ENCODE measurements around the gene SOD2. TPM values are rescaled to one million over a fixed set of nuclear protein-coding genes. Genes with fewer than 3 reads are reported as not detected.

SOD2 gene
- total and polyA plus RNA-seq, 9 of the 15 experiments (the other 6 are each of a cell fraction or from before 2014, with no cell fraction given) = 39.8 to 140 (median 95.8) TPM

DNA sequence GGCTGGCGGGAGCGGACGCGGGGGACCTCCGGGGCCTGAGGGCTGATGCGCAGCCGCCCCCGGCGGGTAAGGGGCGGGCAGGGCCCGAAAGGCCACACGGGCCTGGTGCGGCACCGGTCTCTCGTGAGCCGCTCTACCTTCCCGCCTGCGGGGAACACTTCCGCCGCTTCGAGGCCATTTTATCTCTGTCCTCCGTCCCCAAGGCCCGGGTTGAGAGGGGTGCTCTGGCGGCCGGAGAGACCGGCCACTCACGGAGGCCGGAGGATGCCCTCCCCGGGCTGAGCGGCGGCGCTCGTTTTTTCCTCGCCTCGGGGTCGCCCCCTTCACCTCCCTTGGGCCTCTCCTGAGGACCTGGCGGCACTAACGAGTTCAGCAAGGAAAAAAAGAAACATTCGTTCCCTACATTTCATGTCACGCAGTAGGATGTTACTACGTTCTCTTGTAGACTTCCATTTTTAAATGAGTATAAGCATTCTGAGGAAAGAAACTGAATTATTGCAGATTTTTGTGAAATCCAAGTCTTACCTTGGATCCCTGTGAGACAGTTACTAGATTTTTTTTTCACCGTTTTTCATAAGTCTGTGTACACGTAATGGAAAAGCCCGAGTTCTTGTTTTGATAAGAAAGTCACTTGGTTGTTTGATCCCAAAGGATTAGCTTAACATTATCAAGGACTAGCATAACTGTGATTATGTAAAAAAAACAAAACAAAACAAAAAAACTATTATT lies 34.8 kb upstream of the SOD2 start (continued):
- TF ChIP-seq ZBTB1 (CRISPR knock-in tag; IDR thresholded peaks at IDR 0.05; ENCODE audit: borderline replicate concordance, low read depth) (peak; percentile 64; the same call in 1 of the 2 replicates), HDAC8 (tag; IDR thresholded peaks at IDR 0.05) (peak; percentile 57; the same call in 1 of the 2 replicates), FOSL1 (tag; conservative IDR thresholded peaks at IDR 0.05) (no peak), ZNF830 (CRISPR knock-in tag; IDR thresholded peaks at IDR 0.05) (0 out of 2 replicates have a peak, but pooled peaks have one; percentile 59), CEBPB (tag; IDR thresholded peaks at IDR 0.05) (no peak), RBM22 (IDR thresholded peaks at IDR 0.05; ENCODE audit: low read depth, low read length, poor library complexity, severe bottlenecking) (peak; percentile 42), ZBTB7A (IDR thresholded peaks at IDR 0.05; ENCODE audit: borderline replicate concordance, control insufficient read depth, low read depth, low read length) (peak; percentile 68; the same call in 1 of the 2 replicates), TEAD4 (IDR thresholded peaks at IDR 0.05; ENCODE audit: low read length) (no peak), TEAD4 (CRISPR knock-in tag; IDR thresholded peaks at IDR 0.05; ENCODE audit: borderline replicate concordance) (no peak), RBM34 (IDR thresholded peaks at IDR 0.05; ENCODE audit: borderline replicate concordance, insufficient read depth, low read length) (no peak), ZNF384 (IDR thresholded peaks at IDR 0.05; ENCODE audit: low read depth, low read length) (no peak), HIVEP1 (CRISPR knock-in tag; IDR thresholded peaks at IDR 0.05) (no peak), MYC (IDR thresholded peaks at IDR 0.05; ENCODE audit: low read depth, low read length) (0 out of 2 replicates have a peak, but pooled peaks have one; percentile 39), MYC (CRISPR knock-in tag; IDR thresholded peaks at IDR 0.05; ENCODE audit: borderline replicate concordance, low read depth) (no peak), MAZ (CRISPR knock-in tag; conservative IDR thresholded peaks at IDR 0.05 in 1 of 2, IDR thresholded peaks at IDR 0.05 in 1 of 2) (peak; percentile 16 to 66), PHF20 (IDR thresholded peaks at IDR 0.05; ENCODE audit: partially characterized antibody) (peak; percentile 17), YY1 (IDR thresholded peaks at IDR 0.05; ENCODE audit: borderline replicate concordance in 1 of 3, control insufficient read depth in 1 of 3, extremely low read depth in 1 of 3, insufficient read depth in 3 of 3, insufficient read length in 1 of 3, insufficient replicate concordance in 2 of 3, low read depth in 1 of 3, low read length in 2 of 3) (peak in 1 of 3 experiments; percentile 38), PHB (CRISPR knock-in tag; IDR thresholded peaks at IDR 0.05) (no peak), EGR1 (conservative IDR thresholded peaks at IDR 0.05) (peak; percentile 51)
- TF ChIP-seq, protein P1, sequence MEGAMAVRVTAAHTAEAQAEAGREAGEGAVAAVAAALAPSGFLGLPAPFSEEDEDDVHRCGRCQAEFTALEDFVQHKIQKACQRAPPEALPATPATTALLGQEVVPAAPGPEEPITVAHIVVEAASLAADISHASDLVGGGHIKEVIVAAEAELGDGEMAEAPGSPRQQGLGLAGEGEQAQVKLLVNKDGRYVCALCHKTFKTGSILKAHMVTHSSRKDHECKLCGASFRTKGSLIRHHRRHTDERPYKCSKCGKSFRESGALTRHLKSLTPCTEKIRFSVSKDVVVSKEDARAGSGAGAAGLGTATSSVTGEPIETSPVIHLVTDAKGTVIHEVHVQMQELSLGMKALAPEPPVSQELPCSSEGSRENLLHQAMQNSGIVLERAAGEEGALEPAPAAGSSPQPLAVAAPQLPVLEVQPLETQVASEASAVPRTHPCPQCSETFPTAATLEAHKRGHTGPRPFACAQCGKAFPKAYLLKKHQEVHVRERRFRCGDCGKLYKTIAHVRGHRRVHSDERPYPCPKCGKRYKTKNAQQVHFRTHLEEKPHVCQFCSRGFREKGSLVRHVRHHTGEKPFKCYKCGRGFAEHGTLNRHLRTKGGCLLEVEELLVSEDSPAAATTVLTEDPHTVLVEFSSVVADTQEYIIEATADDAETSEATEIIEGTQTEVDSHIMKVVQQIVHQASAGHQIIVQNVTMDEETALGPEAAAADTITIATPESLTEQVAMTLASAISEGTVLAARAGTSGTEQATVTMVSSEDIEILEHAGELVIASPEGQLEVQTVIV (CRISPR knock-in tag; IDR thresholded peaks at IDR 0.05; ENCODE audit: borderline replicate concordance) = no peak
- TF ChIP-seq, protein P2, sequence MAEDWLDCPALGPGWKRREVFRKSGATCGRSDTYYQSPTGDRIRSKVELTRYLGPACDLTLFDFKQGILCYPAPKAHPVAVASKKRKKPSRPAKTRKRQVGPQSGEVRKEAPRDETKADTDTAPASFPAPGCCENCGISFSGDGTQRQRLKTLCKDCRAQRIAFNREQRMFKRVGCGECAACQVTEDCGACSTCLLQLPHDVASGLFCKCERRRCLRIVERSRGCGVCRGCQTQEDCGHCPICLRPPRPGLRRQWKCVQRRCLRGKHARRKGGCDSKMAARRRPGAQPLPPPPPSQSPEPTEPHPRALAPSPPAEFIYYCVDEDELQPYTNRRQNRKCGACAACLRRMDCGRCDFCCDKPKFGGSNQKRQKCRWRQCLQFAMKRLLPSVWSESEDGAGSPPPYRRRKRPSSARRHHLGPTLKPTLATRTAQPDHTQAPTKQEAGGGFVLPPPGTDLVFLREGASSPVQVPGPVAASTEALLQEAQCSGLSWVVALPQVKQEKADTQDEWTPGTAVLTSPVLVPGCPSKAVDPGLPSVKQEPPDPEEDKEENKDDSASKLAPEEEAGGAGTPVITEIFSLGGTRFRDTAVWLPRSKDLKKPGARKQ (CRISPR knock-in tag; IDR thresholded peaks at IDR 0.05) = 0 out of 2 replicates have a peak, but pooled peaks have one; percentile 18
- TF ChIP-seq, protein P3, sequence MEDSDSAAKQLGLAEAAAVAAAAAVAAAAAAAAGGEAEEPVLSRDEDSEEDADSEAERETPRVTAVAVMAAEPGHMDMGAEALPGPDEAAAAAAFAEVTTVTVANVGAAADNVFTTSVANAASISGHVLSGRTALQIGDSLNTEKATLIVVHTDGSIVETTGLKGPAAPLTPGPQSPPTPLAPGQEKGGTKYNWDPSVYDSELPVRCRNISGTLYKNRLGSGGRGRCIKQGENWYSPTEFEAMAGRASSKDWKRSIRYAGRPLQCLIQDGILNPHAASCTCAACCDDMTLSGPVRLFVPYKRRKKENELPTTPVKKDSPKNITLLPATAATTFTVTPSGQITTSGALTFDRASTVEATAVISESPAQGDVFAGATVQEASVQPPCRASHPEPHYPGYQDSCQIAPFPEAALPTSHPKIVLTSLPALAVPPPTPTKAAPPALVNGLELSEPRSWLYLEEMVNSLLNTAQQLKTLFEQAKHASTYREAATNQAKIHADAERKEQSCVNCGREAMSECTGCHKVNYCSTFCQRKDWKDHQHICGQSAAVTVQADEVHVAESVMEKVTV (CRISPR knock-in tag; IDR thresholded peaks at IDR 0.05) = no peak
